GM18868 (cell line): ENCODE results near the gene CEP131.
"Not testable (repeated sequence)": the region's sequence is repeated elsewhere in the genome, so short reads cannot be mapped to it uniquely, and the experiment has no call there.

ENCODE experiments used
- ATAC-seq: cut with Tn5 transposase; IDR thresholded peaks from one replicate; pipeline ENCODE4 v1.9.1; 2021; ENCODE audit warnings: mild to moderate bottlenecking, moderate library complexity; ENCODE audit not compliant: unreplicated experiment

The CEP131 gene

GRCh38 chr17:81156866-81157805, 65.6 kb downstream of the CEP131 start:
- no peak for ATAC-seq

DNA sequence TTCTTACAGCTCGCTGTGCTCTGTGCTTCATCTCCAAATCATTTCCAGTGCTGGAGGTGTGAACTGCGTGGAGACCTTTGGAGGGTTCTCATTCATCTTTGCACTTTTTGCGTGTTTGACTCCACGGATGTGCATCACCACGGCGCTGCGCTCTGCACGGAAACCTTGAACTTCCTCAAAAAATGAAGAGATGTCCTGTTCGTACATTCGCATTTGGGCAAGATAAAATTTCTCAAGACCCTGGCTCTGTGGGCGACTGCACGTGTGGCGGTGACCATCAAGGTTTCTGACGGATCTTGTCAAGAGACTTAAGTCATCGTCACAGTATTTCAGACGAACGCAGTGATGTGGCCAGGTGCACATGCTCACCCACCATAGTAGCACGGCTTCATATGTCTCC, 67.8 kb downstream of the CEP131 start:
- ATAC-seq, result no peak

DNA sequence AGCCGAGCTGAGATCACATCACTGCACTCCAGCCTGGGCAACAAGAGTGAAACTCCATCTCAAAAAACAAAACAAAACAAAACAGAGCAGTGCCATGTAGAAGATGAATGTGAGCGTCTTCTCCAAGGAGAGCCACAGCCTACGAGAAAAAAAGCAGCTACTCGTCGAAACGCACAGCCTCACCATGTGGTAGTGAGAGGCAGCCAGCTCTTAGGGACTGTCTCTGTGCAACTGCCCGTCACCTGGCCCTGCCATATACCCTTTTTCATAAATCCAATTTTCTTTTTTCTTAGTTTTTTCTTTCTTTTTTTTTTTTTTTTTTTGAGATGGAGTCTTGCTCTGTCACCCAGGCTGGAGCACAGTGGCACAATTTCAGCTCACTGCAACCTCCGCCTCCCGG, 68.7 kb downstream of the CEP131 start:
- ATAC-seq, result not testable (repeated sequence)

GRCh38 chr17:81153340-81153803, 69.4 kb downstream of the CEP131 start:
- no peak for ATAC-seq

GRCh38 chr17:81152288-81152828, 70.4 kb downstream of the CEP131 start:
- no peak for ATAC-seq

DNA sequence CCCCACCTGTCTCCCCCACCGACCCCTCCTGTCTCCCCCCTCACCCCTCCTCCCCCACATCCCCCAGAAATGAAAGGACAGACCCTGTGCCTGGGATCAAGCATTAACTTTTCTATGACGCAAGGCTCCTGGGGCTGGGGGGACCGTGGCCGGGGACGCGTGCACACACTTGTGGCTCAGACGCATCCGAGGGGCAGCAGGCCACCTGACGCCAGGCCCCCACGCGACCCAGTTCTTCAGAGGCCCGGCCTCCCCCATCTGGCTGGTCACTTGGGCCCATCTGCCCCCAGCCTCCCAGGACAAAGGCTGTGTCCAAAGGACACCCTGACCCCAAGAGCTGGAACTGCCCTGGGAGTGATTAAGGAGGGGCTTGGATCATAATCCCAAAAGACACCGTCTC, 71.5 kb downstream of the CEP131 start:
- no peak for ATAC-seq

DNA sequence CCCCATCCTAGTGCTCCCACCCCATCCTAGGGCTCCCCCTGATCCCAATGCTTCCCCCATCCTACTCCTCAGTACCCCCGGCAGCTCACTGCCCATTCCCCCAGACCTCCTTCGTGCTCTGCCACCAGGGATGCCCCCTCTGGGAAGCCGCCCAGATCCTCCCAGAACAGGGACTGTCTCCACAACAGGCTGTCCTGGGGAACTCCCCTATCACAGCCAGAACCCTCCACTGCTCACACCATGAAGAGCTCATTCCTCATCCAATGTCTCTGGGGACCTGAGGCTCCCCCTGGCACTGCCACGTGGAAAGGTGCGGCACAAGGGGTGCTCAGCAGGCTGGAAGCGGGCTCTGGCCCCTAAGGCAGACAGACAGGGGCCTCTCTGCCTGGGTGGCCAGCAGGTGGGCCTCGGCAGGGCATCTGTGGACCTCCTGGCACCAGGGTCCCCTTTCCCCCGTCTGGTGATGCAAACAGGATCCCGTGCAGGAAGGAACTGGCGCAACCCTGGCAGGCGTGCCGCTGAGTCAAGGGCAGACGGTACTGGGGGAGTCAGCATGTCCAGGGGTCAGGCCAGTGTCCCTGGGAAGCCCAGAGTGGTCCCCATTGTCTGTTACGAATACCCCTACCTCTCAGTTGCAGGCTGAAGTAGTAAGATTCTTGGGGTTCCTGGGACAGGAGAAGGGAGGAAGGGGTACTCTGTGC, 72.2 kb downstream of the CEP131 start:
- no peak for ATAC-seq

DNA sequence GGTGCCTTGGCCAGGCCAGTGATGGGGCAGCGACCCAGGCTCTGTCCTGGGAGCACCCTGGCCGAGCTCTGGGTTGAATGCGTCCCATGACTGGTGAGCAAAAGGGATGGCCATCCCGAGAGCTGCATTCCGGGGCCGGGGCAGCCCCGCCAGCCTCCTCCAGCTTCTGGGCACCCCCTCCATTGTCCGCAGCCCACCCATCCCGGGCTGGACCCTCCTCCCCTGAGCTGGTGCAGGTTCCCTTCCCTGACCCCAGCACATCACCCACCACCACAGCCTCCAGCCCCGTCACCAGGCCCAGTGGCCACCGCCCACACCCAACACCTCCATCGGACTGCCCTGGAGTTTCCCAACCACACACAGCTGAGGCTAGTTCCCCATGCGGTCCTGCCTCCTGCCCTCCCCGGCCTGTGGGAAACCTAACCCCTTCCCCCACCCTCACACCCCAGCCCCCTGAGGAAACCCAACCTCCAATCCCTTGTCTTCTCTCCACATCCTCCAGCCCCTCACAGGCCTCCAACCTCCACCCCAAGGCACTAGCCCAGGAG, 73.7 kb downstream of the CEP131 start:
- ATAC-seq, result no peak

- no peak for ATAC-seq
These were observed 74.2 kb downstream of the CEP131 start for GRCh38 chr17:81148571-81148970.

DNA sequence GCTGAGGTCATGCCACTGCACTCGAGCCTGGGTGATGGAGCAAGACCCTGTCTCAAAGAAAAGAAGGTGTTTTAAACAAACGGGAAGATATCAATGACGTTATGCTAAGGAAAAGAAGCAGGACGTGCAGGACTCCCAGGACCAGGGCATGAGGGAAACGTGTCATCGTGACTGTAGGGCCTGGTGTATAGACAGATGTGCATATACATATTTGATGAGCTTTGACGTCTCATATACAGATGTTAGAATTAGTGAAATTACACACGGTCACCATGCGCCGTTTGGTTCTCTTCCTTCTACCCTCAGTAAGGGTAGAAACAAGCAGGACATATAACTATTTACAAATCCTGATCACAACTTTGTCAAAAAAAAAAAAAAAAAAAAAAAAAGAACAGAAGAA, 75.1 kb downstream of the CEP131 start:
- no peak for ATAC-seq

DNA sequence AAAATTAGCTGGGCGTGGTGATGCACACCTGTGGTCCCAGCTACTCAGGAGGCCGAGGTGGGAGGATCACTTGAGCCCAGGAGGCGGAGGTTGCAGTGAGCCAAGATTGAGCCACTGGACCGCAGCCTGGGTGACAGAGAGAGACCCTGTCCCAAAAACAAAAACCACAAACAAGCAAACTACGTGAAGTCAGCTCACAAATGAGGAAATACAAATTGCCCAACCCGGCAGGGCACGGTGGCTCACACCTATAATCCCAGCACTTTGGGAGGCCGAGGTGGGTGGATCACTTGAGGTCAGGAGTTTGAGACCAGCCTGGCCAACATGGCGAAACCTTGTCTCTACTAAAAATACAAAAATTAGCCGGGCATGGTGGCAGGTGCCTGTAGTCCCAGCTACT, 76.6 kb downstream of the CEP131 start:
- ATAC-seq, result not testable (repeated sequence)

DNA sequence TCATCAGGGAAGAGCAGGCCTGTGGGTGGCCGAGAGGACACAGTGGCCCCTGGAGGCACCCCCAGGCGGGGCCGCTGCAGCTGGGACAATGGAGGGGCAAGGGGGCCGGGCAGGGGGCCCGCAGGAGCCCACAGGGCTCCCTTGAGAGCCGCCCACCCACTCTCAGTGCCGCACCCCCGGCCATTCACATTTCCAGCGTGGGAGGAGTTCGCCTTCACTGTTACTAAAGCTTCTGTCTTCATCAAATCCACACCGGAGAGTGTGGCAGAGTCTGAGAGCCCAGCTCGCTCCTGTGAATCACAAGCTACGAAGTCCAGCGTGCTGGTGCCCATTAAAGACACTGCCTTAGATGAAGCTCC, 78.4 kb downstream of the CEP131 start:
- no peak for ATAC-seq

DNA sequence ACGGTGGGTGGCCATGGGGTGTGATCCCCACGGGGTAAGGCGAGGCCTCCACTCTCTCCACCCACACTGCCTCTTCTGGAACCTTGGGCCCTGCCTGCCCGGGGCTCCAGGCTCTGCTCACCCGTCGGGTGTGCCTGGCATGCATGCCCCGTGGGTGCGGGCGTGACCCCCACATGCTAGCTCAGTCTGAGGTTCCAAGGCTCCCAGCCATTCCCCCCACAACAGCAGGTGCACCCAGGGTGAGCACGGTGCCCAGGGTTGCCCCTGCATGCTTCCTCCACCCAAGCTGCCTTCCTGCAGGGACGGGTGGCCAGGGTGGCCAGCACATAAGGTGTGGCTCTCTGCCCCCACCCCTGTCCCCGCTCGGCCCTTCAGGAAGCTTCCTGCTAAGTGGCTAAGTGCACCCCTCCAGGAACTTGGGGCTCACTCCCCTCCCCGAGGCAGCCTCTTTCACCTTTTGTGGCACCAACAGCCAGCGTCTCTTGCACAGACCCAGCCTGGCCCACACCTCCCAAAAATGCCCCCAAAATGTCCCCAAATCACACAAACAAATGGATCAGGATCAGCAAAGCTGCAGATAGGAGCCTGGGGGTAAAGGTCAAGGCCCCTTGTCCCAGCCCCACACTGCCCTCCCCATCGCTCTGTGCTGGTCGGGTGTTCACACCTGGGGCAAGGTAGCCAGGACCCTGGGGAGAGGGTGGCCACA, 78.9 kb downstream of the CEP131 start:
- ATAC-seq, result no peak

DNA sequence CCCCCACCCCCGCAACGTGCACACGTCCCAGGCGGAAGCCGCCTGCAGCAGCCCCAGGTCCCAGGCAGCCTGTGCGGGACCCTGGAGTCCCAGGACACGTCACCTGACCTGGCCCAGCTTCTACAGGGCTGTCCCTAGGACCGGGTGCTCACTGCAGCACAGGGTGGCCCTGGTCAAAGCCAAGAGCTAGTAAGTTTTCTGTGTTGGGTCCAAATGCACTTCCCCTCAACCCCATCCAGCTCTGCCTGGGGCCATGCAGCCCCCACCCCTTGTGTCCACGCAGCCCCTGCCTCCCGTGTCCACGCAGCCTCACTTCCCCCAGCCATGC, 79.6 kb downstream of the CEP131 start:
- ATAC-seq, result no peak

DNA sequence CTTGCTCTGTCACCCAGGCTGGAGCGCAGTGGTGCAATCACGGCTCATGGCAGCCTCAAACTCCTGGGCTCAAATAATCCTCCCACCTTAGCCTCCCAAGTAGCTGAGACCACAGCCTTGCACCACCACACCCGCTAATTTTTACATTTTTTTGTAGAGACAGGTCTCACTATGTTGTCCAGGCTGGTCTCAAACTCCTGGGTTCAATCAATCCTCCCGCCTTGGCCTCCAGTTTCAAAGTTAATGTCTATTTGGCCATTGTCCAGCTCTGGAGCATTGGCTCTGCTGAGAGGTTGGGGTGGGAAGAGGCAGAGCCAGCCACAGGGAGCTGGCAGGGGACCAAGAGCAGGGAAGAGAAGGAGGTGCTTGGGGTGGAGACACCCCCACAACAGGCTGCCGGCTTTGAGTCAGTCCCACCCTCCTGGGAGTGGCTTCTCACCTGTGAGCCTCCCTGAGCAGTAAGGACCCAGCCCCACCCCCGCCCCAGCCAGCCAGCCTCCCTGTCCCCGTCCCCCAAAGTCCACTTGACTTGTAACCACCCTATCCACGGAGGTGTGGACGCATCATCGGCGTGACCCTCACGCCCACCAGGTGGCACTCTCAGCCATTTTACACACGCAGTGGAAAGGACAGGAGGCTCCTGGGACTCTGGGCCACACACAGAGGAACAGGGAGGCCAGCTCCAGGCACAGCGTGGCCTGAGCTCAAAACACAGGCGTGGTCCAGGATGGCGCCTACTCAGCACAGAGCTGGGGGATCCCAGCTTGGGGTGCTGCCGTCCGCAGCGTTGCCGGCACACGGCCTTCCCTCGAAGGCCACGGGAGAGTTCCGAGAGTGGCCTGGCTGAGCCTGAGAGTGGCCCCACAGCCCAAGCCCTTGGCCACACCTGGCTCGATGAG, 80.2 kb downstream of the CEP131 start:
- ATAC-seq, result no peak

DNA sequence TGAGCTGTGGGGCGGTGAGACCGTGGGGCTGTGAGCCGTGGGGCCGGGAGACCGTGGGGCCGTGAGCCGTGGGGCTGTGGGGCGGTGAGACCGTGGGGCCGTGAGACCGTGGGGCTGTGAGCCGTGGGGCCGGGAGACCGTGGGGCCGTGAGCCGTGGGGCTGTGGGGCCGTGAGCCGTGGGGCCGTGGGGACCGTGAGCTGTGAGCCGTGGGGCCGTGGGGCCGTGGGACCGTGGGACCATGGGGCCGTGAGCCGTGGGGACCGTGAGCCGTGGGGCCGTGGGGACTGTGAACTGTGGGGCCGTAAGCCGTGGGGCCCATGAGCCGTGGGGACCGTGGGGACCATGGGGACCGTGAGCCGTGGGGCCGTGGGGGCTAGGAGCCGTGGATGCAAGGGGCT, 82.1 kb downstream of the CEP131 start:
- no peak for ATAC-seq

DNA sequence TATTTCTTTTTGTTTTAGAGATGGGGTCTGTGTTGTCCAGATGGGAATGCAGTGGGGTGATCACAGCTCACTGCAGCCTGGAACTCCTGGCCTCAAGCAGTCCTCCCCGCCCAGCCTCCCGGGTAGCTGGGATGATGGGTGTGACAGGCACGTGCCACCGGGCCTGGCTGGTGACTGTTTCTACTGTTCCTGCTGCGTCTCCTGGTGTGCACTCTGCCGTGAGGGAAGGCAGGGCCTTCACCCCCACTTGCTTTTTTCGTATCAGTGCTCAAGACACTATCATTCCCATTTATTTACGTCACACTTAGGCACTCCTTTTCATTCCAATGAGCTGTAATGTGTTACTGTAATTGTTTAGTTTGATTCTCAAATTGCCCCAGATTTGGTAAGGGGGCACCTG, 82.7 kb downstream of the CEP131 start:
- no peak for ATAC-seq
